Astrocyte of the spinal cord (primary cell): ENCODE measurements around the gene ANTXR1.

Experiments
- DNase-seq: peaks from one replicate; pipeline ENCODE4 v3.0.0; 2011; ENCODE audit warnings: low read depth, low spot score
- H3K4me3 ChIP-seq: 2 replicates; pipeline ENCODE4 v1.5.1; 2011; ENCODE audit warnings: low read depth, mild to moderate bottlenecking, low read length, moderate library complexity
- CTCF ChIP-seq: IDR thresholded peaks from 2 replicates; pipeline ENCODE4 v1.5.1; 2012; ENCODE audit warnings: low read depth, mild to moderate bottlenecking, low read length, inconsistent platforms
- in situ Hi-C: cut with HindIII; loops from 2 replicates; pipeline ENCODE4 v1.10.0; 2017; ENCODE audit warnings: low sequenced_read_pairs

ANTXR1 gene

GRCh38 chr2:69167469-69167822 is 154.5 kb downstream of the ANTXR1 start:
- no peak for DNase-seq
- no peak overlapping the region for H3K4me3 ChIP-seq
- no peak for TF ChIP-seq CTCF
- in situ Hi-C loops = no loop called here

GRCh38 chr2:69168144-69168813 is 155.3 kb downstream of the ANTXR1 start:
- in situ Hi-C loops = no loop called here
- DNase-seq = no peak
- H3K4me3 ChIP-seq = no peak overlapping the region
- no peak for TF ChIP-seq CTCF

GRCh38 chr2:69168950-69169654 is 156.1 kb downstream of the ANTXR1 start:
- DNase-seq = no peak
- no peak for TF ChIP-seq CTCF
- H3K4me3 ChIP-seq = no peak overlapping the region
- in situ Hi-C loops = no loop called here

- no peak for TF ChIP-seq CTCF
- DNase-seq = peak; percentile 56
- in situ Hi-C loops = no loop called here
- H3K4me3 ChIP-seq = no peak overlapping the region
Observed at GRCh38 chr2:69169655-69170389, 156.8 kb downstream of the ANTXR1 start.

- no peak overlapping the region for H3K4me3 ChIP-seq
- no peak for DNase-seq
- in situ Hi-C loops = no loop called here
- TF ChIP-seq CTCF = no peak
Observed at GRCh38 chr2:69170661-69171060, 157.7 kb downstream of the ANTXR1 start.

- TF ChIP-seq CTCF = no peak
- no peak overlapping the region for H3K4me3 ChIP-seq
- DNase-seq = no peak
- in situ Hi-C loops = no loop called here
Observed at GRCh38 chr2:69171116-69171896, 158.3 kb downstream of the ANTXR1 start.
